NB4 (cell line): ENCODE data around the gene SART3.

Experiments
- CTCF ChIP-seq: IDR thresholded peaks from one replicate; pipeline ENCODE4 v1.5.1; 2012; ENCODE audit warnings: low read depth, low read length
- POLR2A ChIP-seq: IDR thresholded peaks from 2 replicates; pipeline ENCODE4 v1.6.1; 2011; ENCODE audit warnings: mild to moderate bottlenecking; ENCODE audit not compliant: insufficient read length; ENCODE audit errors: extremely low read depth

GRCh38 chr12:108510836-108511235, 50.1 kb downstream of the SART3 start:
- TF ChIP-seq POLR2A (no peak), CTCF (no peak)
